Ishikawa (cell line): ENCODE results near the gene IGFALS.

ENCODE experiments used
- CEBPB ChIP-seq: IDR thresholded peaks from 2 replicates; pipeline ENCODE4 v1.6.1; 2012
- CREB1 ChIP-seq: IDR thresholded peaks from 2 replicates; pipeline ENCODE4 v1.6.1; 2012; ENCODE audit warnings: low read depth
- EP300 ChIP-seq: IDR thresholded peaks from 2 replicates; pipeline ENCODE4 v1.6.1; 2012; ENCODE audit warnings: borderline replicate concordance
- NFIC ChIP-seq: IDR thresholded peaks from 2 replicates; pipeline ENCODE4 v1.6.1; 2012
- RAD21 ChIP-seq: IDR thresholded peaks from 2 replicates; pipeline ENCODE4 v1.6.1; 2012; ENCODE audit warnings: low read depth
- TEAD4 ChIP-seq: IDR thresholded peaks from 2 replicates; pipeline ENCODE4 v1.6.1; 2012
- TF ChIP-seq, protein P1 (sequence below): IDR thresholded peaks from 2 replicates; pipeline ENCODE4 v1.6.1; 2012
- TF ChIP-seq, protein P2 (sequence below): IDR thresholded peaks from 2 replicates; pipeline ENCODE4 v1.6.1; 2012

DNA sequence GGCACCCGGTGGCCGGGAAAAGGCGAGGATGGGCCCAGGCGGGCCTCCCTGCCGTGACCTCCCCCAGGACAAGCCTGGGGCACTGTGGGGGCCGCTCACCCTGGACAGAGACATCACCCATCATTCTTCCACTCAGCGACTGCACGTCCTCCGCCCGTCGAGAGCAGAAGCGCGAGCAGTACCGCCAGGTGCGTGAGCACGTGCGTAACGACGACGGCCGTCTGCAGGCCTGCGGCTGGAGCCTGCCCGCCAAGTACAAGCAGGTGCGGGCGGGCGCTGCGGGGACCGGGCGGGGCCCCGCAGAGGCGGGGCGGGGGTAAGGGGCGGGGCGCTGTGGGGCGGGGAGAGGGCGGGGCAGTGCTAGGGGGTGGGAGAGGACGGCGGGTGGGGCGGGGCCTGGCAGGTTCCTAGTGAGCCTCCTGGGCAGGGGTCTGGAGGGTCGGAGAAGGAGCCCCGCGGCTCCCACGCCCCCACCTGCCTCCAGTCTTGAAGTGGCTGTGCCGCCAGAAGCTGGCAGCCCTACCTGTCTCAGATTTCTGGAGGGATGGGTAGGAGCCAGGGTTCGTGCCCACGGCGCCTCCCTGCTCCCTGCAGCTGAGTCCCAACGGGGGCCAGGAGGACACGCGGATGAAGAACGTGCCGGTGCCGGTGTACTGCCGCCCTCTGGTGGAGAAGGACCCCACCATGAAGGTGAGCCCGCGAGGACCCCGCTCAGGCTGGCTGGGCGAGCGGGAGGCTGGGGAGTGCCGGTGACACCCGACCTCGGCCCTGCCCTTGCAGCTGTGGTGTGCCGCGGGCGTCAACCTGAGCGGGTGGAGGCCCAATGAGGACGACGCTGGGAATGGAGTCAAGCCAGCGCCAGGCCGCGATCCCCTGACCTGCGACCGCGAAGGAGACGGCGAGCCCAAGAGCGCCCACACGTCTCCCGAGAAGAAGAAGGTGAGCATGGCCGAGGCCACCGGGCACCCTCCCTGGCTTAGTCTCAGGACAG, 29.7 kb downstream of the IGFALS start:
- TF ChIP-seq RAD21 (peak; percentile 17; the same call in 1 of the 2 replicates), EP300 (no peak), CEBPB (no peak), TEAD4 (no peak), CREB1 (no peak), NFIC (no peak)
- TF ChIP-seq, protein P1, sequence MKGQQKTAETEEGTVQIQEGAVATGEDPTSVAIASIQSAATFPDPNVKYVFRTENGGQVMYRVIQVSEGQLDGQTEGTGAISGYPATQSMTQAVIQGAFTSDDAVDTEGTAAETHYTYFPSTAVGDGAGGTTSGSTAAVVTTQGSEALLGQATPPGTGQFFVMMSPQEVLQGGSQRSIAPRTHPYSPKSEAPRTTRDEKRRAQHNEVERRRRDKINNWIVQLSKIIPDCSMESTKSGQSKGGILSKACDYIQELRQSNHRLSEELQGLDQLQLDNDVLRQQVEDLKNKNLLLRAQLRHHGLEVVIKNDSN: no peak
- TF ChIP-seq, protein P2, sequence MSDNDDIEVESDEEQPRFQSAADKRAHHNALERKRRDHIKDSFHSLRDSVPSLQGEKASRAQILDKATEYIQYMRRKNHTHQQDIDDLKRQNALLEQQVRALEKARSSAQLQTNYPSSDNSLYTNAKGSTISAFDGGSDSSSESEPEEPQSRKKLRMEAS: no peak
